Uterine smooth muscle cell (primary cell): ENCODE measurements around the gene COX17. TPM values are rescaled to one million over a fixed set of nuclear protein-coding genes. Genes with fewer than 3 reads are reported as not detected.

ENCODE experiments used
- total RNA-seq: library from RNA; depleted of rRNA; stranded (reverse); fragments of >200 nt; gene quantifications from 2 replicates; pipeline ENCODE4 v1.2.3, GENCODE V29; 2014

The COX17 gene, protein sequence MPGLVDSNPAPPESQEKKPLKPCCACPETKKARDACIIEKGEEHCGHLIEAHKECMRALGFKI
- 14.1 and 18.9 TPM in 2 replicates for total RNA-seq

GRCh38 chr3:119676771-119677640 lies at the start of gene COX17:
TSS of gene COX17 (minus strand) at chr3:119677406. CDS start at chr3:119677310, 96 bp downstream.

DNA sequence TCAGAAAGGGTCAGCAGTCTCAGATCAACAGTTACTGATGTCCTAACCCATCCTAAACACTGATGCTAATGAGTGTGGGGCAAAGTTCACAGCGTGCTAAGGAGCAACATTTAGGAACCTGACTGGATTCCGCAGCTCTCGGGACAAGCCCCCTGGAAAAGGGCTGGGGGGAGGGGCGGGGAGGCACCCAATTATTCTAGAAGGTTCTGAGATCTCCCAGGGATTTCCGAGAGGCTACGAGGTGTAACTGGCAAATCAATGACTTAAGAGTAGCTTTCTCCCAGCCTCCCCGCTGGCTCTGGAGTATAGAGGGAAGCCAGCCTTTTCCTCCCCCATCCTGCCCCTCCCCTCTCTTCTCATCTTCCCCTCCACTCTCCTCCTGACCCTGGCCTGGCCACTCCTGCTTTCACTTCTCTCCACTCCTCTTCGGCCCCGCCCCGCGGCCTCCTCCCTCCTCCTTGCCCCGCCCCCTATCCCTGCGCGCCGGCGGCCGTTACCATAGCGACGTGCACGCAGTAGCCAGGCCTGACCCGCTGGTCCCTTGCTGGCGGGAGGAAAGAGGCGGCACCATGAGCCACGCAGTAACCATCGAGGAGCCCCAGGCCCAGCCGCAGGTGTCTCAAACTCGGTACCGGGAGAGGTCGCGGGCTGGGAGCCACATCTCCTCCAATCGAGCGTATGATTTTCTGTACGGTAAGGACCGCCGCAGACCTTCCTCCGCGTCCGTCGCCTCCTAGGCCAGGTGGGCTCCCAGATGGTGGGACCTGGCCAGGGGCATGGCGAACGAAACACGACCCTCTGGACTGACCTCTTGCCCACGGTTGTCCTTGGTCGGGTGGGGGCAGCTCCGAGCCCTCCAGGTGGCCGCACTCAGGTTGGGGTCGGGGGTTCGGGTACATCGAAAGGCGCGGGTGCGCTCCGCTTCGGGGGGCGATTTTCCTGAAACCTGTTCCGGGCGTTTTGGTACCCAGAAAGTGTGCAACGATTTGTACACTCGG lies 25.6 kb upstream of the COX17 start, which contains the start of gene CFAP91:
Gene CFAP91, plus strand, starts transcription at position 493 of the 998 bp plus-strand sequence. Its CDS starts 77 bp downstream, at position 570.

DNA sequence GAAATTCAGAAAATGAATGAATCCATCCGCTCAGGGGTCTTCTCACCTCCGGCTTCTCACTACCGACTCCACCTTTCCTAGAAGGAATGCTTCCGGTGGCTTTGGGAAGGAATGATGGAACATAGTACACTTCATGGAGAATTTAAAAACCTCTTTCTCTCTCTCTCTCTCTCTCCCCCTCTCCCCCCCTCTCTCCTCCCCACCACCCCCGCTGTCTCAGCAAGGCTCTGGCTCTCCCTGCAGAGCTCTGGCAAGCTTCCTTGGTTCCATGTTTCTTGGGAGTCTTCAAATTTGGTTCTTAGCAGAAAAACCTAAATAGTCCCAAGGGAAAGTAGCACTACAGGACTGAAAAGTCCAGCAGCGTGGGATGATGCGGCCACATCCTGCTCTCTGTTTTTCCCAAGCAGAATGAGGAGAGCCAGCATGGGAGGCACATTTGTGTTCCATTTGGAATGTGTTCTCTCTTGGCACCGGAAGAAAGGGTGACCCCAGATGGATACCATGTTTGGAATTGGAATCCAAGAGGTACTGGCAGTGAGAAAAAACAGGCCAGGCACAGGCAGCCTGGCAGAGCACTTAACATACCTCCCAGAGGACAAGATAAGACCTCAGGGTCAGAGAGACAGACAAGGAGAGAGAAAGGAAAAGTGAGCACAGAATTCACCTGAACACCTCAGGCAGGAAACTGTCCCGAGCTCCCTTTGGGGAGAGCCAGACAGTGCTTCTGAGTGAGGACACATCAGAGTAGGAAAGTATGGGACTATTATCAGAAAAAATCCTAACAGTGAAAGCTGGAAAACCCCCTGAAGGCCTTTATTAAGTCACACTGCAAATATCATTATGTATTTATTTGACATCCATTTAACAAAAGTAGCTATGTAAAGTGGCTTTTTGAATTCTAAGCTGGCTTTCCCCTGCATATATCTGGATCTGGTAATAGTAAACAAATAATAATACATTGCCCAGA lies 16.4 kb downstream of the COX17 start, which contains the start of gene POPDC2:
Gene POPDC2, minus strand, starts transcription at position 116 of the 967 bp plus-strand sequence. CDS start 166 bp downstream, outside the sequence.

Other genes starting within 250 kb of the COX17 start
- gene TMEM39A, start 213.8 kb downstream of the COX17 start, total RNA-seq = 78.2 and 99.8 TPM in 2 replicates
- gene POGLUT1, start 208.4 kb downstream of the COX17 start, total RNA-seq = 19.4 and 23.2 TPM in 2 replicates
- gene TIMMDC1, start 178.9 kb downstream of the COX17 start, total RNA-seq = 50.4 and 51.6 TPM in 2 replicates
- 0.37 TPM in 1 of 2 replicates, not detected in the other for gene CD80, start 117.8 kb downstream of the COX17 start, total RNA-seq
- gene ADPRH, start 97.9 kb downstream of the COX17 start, total RNA-seq = 4.5 and 8.1 TPM in 2 replicates
- gene PLA1A, start 79.5 kb downstream of the COX17 start, total RNA-seq = 0.25 and 0.33 TPM in 2 replicates
- gene POPDC2, start 16.8 kb downstream of the COX17 start, total RNA-seq = 0.50 and 6.3 TPM in 2 replicates
- gene CFAP91, start 25.6 kb upstream of the COX17 start, total RNA-seq = 0.62 and 0.77 TPM in 2 replicates
- gene NR1I2, start 104.7 kb upstream of the COX17 start, total RNA-seq = 0.12 TPM in 1 of 2 replicates, not detected in the other